ENCODE measurements around the gene MRPL34.
A peak's percentile ranks its signal among the peaks of the same experiment; 100 is the strongest.

MRPL34 gene

DNA sequence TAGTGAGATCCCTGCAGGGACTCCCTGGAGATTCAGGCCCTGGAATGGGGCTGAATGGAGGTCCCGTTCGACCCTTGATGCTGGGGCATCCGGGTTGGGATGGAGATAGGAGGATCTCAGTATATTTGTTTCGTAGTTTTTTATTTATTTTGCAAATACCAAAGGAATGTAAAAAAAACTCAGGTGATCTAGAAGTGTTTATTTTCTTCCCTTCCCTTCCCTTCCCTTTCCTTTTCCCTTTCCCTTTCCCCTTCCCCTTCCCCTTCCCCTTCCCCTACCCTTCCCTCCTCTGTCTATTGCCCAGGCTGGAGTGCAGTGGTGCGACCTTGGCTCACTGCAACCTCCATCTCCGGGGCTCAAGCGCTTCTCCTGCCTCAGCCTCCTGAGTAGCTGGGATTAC lies 36.2 kb downstream of the MRPL34 start:
- DNase-seq (ENCODE audit: low read depth), result no peak

DNA sequence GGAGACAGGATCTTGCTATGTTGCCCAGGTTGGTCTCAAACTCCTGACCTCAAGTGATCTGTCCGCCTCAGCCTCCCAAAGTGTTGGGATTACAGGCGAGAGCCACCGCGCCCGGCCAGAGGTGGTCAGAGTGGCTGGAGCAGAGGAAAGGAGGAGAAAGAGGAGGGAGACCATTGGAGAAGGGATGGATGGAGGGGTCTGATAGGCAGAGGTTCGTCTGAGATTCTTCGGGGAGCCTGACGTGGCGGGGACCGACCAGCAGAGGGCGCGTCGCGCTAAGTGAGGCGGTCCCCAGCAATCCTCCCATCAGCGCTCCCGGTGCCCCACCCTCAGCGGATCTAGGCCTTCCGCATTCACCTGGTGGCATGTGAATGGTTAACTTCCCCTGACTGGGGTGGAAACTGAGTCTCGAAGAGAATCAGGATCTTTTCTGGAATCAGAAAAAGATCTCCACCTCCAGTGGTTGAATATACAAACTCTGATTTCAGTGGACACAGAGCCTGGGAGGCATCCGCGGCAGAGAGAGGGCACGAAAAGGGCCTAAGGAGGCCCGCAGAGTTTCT lies 40.5 kb downstream of the MRPL34 start:
- peak; percentile 76 for DNase-seq (ENCODE audit: low read depth)

DNA sequence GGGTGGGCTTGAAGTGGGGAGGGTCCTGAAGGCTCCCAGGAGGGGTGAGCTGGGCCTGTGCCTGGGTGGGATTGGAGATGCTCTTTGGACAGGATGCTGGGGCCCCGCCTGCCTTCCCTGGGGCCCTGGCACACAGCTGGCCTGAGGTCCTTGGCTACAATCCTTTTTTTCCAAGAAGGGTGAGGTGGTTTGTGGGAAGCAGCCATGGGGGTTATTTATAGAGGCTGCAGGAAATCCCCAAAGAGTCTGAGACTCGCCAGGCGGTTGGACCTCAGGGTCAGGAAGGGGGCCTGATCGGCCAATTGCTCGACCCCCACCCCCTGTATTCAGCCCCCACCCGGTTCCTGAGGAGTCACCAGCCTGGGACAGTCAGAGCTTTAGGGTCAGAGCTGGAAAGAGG lies 41.7 kb downstream of the MRPL34 start:
- DNase-seq (ENCODE audit: low read depth), result no peak

DNA sequence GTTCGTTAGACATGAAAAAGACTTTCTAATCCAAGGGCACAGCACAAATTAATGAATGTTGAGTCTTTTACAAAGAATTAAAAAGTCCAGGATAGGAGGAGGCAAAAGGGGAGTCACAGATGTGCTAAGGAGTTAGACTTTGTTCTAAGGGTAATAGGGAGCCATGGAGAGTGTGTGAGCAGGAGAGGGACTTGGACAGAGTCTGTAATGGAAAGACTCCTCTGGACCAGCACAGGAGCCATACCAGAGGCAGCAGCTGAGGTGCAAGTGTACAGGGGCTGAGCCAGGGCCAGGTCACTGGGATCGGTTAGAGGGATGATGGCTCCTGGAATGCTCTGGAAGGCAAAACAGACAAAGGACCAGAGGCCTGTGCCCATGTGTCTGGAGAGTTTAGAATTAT lies 42.2 kb downstream of the MRPL34 start:
- DNase-seq (ENCODE audit: low read depth), result no peak

DNA sequence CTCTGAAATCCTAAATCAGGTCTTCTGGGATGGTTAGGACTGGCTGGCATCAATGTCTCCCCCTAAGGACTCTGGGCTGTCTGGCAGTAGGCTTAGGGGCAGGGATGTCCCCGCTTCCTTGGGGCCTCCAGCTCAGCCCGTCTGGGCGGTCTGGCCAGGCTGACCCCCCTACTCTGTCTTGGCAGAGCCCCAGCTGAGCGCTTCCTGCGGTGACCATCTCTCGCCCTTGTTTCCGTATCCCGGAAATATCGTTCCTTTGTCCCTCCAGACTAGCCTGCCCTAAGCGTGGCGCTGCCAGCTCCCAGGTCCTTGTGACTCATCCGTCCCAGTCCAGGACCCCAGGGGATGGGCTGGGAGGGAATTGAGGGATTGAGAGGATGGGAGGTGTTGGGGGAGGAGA lies 43.0 kb downstream of the MRPL34 start:
- no peak for DNase-seq (ENCODE audit: low read depth)

DNA sequence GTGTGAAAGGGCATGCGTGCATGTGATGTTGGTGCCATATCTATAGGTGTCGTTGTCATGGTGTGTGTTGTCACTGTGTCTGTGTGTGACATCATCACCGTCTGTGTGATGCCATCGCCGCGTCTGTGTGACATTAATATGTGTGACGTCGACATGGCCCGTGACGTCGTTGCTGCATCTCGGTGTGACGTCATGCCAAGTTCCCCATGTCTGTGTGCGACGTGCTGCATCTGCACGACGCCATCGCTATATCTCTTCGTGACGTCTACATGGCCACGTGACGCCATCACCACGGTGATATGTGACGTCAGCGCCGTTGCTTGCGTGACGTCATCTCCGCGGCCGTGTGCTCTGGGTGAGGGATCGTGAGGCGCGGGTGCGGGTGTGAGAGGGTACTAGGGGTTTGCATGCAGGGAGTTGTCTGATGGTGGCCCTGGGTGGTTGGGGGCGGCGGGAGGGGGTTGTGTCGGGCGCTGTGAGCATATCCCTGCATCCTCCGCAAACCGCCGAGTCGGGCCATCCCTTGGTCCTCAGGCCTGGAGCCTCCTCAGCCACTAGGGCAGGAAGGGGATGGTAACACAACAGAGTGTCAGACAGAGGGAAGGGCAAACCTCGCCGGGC lies 46.3 kb downstream of the MRPL34 start:
- DNase-seq (ENCODE audit: low read depth), result no peak

DNA sequence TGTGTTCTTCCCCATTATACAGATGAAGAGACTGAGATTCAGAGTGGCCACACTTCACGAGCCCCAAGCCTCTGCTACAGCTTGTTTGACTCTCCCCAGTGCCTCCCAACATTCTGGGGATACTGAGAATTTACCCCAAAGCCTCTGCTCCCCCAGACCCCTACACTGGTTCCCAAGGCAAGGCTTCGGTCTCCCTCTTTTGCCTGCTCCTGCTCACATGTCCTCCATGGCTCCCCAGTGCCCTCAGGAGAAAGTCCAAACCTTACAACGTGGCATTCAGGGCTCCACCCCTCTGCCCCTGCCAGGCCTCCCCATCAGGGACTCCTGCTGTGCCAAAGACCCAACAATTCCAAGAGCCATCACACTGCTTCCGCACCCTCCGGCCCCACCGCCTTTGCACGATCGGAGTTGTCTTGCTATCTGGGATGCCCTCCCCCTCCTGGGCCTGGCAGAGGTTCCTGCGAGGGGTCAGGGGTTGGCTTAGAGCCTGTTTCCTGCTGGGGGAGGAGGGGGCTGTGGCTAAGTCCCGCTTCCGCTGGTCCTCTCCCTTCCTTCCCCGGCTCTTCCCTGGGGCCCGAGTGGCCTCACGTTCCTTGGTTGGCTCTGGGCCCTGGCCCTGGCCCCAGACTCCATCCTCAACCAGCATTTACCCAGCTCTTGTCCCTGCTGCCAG lies 47.1 kb downstream of the MRPL34 start:
- DNase-seq (ENCODE audit: low read depth), result no peak

DNA sequence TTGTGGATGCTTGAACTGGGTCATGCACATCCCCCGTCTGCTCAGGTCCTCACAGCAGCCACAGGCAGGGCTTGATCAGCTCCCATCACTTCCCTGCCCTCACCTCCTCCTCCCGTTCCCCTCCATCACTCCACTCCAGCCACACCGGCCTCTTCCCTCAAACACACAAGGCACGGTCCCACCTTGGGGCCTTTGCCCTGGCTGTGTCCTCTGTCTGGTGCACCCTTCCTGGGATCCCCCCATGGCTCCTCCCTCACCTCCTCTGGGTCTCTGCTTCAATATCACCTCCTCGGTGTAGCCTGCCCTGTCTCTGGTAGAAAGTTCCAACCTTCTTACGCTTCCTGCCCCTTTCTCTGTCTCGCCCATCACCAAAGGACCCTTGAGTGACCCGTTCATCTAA lies 47.7 kb downstream of the MRPL34 start:
- no peak for DNase-seq (ENCODE audit: low read depth)
